SU-DHL-6 (cell line): Measurements from ENCODE around the gene IFITM5.
"Not testable (repeated sequence)": the region's sequence is repeated elsewhere in the genome, so short reads cannot be mapped to it uniquely, and the experiment has no call there.

Source experiments
- H2AFZ ChIP-seq: fragments of 200-600 bp; sonication (generic); 2 replicates; pipeline ENCODE4 v1.6.1; 2014; ENCODE audit warnings: low read depth, mild to moderate bottlenecking, moderate library complexity, mixed read lengths, antibody characterized with exemption, low read length; ENCODE audit not compliant: severe bottlenecking
- H3F3A ChIP-seq: fragments of 200-600 bp; shearing (Covaris generic); 2 replicates; pipeline ENCODE4 v1.6.0; 2016; ENCODE audit warnings: antibody characterized with exemption, mild to moderate bottlenecking; ENCODE audit not compliant: insufficient read depth
- H3K27ac ChIP-seq: fragments of 200-600 bp; sonication (generic); 2 replicates; pipeline ENCODE4 v1.5.1; 2016; ENCODE audit warnings: low read depth, mild to moderate bottlenecking, low read length, moderate library complexity, mixed read lengths
- H3K27me3 ChIP-seq: fragments of 200-600 bp; sonication (generic), shearing (Covaris generic); 2 replicates; pipeline ENCODE4 v1.6.0; 2014; ENCODE audit warnings: mild to moderate bottlenecking, low read length
- H3K36me3 ChIP-seq: fragments of 200-600 bp; sonication (generic); 2 replicates; pipeline ENCODE4 v1.6.1; 2014; ENCODE audit warnings: mild to moderate bottlenecking, low read length, mixed read lengths
- H3K4me2 ChIP-seq: fragments of 300-600, 200-600 bp; shearing (Covaris generic), sonication (generic); 2 replicates; pipeline ENCODE4 v1.6.0; 2014; ENCODE audit warnings: low read length, low read depth, mild to moderate bottlenecking; ENCODE audit not compliant: poor library complexity, severe bottlenecking
- H3K4me3 ChIP-seq: fragments of 200-600 bp; sonication (generic); 2 replicates; pipeline ENCODE4 v1.5.1; 2014; ENCODE audit warnings: antibody characterized with exemption, low read length, mild to moderate bottlenecking, mixed read lengths; ENCODE audit not compliant: insufficient read depth, poor library complexity, severe bottlenecking
- H3K79me2 ChIP-seq: fragments of 200-600 bp; sonication (generic); 2 replicates; pipeline ENCODE4 v1.6.1; 2014; ENCODE audit warnings: mild to moderate bottlenecking, low read length, moderate library complexity; ENCODE audit not compliant: insufficient read depth
- H3K9ac ChIP-seq: fragments of 200-600 bp; sonication (generic); 2 replicates; pipeline ENCODE4 v1.7.0; 2014; ENCODE audit warnings: mild to moderate bottlenecking, low read length
- H3K9me2 ChIP-seq: fragments of 200-600 bp; sonication (generic); replicated peaks from 2 replicates; pipeline ENCODE4 v1.6.1; 2014; ENCODE audit warnings: low read length; ENCODE audit not compliant: insufficient read depth
- H3K9me3 ChIP-seq: fragments of 200-600 bp; sonication (generic); 2 replicates; pipeline ENCODE4 v1.6.1; 2014; ENCODE audit warnings: low read length, mixed read lengths; ENCODE audit not compliant: insufficient read depth
- H4K20me1 ChIP-seq: fragments of 200-600 bp; sonication (generic); 2 replicates; pipeline ENCODE4 v1.6.1; 2014; ENCODE audit warnings: low read depth, mild to moderate bottlenecking, antibody characterized with exemption, low read length, moderate library complexity, mixed read lengths
- EZH2phosphoT487 ChIP-seq: fragments of 200-600 bp; sonication (generic), shearing (Covaris generic); conservative IDR thresholded peaks from 2 replicates; pipeline ENCODE4 v1.6.1; 2018; ENCODE audit warnings: mild to moderate bottlenecking, antibody characterized with exemption, low read length, moderate library complexity, mixed read lengths
- TF ChIP-seq, protein P1 (sequence below): fragments of 200-600 bp; sonication (generic); IDR thresholded peaks from one replicate; pipeline ENCODE4 v1.5.1; 2017; ENCODE audit warnings: antibody characterized with exemption, mild to moderate bottlenecking, low read length, moderate library complexity; ENCODE audit not compliant: insufficient read depth, poor library complexity, severe bottlenecking

Gene IFITM5

DNA sequence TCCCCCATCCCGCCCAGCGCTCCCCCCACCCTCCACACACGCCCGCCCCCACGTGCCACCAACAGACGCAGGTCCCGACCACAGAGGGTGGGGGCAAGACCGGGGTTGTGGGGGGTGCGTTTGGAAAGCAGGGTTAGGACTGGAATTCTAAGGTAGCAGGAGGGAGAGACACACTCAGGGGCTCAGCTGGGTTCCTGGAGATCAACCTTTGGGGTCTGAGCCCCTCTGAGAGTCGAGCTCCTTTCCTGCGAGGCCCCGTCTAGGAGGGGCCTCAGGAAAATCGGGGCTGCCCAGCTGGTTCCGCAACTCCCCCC lies 10.0 kb downstream of the IFITM5 start:
- Histone ChIP-seq H3K9me2 (no peaks in the 10 kb centered on the region), H3K9me3 (no peaks in the 10 kb centered on the region), H3K4me3 (peak overlapping the region; percentile 31), H3K36me3 (no peaks in the 10 kb centered on the region), H2AFZ (no peak overlapping the region), H3K9ac (peak overlapping the region; percentile 61; the same call in 1 of the 2 replicates), H4K20me1 (no peaks in the 10 kb centered on the region), H3K79me2 (no peaks in the 10 kb centered on the region), H3K27me3 (no peaks in the 10 kb centered on the region), H3K4me2 (peak overlapping the region; percentile 90), H3K27ac (no peak overlapping the region), H3F3A (no peaks in the 10 kb centered on the region)
- no peak for TF ChIP-seq EZH2phosphoT487
- TF ChIP-seq, protein P1, sequence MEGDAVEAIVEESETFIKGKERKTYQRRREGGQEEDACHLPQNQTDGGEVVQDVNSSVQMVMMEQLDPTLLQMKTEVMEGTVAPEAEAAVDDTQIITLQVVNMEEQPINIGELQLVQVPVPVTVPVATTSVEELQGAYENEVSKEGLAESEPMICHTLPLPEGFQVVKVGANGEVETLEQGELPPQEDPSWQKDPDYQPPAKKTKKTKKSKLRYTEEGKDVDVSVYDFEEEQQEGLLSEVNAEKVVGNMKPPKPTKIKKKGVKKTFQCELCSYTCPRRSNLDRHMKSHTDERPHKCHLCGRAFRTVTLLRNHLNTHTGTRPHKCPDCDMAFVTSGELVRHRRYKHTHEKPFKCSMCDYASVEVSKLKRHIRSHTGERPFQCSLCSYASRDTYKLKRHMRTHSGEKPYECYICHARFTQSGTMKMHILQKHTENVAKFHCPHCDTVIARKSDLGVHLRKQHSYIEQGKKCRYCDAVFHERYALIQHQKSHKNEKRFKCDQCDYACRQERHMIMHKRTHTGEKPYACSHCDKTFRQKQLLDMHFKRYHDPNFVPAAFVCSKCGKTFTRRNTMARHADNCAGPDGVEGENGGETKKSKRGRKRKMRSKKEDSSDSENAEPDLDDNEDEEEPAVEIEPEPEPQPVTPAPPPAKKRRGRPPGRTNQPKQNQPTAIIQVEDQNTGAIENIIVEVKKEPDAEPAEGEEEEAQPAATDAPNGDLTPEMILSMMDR, result no peak

DNA sequence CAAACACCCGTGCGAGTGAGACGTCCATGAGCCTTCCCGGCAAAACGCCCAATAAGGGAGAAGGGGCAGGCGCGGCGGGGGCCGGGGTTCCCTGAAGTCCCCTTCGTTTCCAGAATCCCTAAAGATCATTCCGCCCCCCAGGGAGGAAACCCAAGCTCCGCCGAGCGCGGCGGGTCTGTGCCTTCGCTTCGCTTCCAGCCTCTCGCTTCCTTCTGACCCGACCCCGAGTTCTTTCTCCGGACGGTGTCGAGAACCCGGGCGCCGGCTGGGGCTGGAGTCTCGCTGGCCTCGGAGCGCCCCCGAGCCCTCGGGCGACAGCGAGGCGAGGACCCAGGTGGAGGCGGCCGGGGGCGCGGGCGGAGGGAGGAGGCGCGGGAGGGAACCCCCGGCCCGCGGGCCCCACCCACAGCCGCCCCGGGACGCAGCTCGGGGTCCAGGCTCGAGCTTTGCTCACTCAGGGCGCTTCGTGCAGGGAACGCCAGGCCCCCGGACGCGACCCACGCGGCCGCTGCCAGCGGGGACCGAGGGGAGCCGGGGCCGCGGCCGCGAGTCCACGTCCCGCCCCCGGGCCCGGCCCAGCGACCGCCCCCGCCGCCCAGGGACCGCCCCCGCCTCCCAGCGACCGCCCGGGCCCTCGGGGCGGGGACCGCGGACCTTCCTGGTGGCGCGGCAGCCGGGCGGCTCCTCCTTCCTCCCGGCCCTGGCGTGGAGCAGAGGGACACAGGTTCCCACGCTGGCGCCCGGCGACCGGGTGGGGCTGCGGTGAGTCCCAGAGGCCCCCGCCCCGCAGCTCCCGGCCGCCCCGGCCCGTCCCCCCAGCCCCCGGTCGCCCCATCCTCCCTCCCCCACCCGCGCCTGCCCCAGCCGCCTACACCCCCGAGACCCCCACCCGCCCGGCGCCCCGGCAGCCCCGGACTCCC lies 10.6 kb downstream of the IFITM5 start, which contains the start of gene PGGHG:
Gene PGGHG, plus strand, starts transcription at position 649 of the 920 bp plus-strand sequence. CDS start 691 bp downstream, outside the sequence.
- no peaks in the 10 kb centered on the region for H3K79me2 ChIP-seq
- TF ChIP-seq, protein P1, result no peak
- TF ChIP-seq EZH2phosphoT487, result no peak
- peak within 1 kb of the TSS; percentile 90 for H3K4me2 ChIP-seq
- H3K9me2 ChIP-seq, result no peaks in the 10 kb centered on the region
- no peaks in the 10 kb centered on the region for H3K9me3 ChIP-seq
- H3K4me3 ChIP-seq, result peak within 1 kb of the TSS; percentile 78
- no peaks in the 10 kb centered on the region for H3F3A ChIP-seq
- H3K27me3 ChIP-seq, result no peaks in the 10 kb centered on the region
- peak within 1 kb of the TSS; percentile 61 for H3K9ac ChIP-seq
- H3K36me3 ChIP-seq, result no peaks in the 10 kb centered on the region
- H4K20me1 ChIP-seq, result no peaks in the 10 kb centered on the region
- H3K27ac ChIP-seq, result no peak within 1 kb of the TSS
- peak within 1 kb of the TSS; percentile 99 for H2AFZ ChIP-seq

DNA sequence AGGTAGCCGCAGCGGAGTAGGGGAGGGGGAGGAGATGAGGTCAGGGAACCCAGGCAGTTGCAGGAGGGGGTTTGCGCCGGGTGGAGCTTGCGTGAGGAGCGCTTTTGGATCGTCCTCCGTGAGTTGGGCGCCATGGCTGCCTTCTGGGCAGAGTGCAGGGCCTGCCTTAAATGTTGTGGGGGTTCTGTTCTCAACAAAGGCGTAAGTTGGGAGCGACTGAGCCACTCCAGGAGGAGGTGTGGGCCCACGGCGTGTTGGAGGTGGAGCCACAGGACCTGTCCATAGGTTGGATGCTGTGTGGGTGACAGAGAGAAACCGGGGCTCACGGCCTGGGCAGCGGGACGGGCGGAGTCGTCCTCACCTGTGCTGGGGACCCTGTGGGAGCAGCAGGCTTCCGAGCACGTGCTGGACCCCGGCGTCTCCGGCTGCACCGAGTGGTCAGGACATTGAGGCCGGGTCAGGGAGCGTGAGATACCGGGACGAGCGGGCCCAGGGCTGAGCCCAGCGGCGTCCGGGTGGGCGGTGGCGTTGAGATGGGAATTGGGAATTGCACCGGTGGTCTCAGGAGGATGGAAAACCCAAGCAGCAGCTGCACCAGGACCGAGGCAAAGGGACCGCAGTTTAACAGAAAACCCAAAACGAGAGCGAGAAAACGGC lies 11.4 kb downstream of the IFITM5 start:
- no peaks in the 10 kb centered on the region for H3K36me3 ChIP-seq
- H2AFZ ChIP-seq, result no peak overlapping the region
- H3K9me3 ChIP-seq, result no peaks in the 10 kb centered on the region
- no peaks in the 10 kb centered on the region for H3K27me3 ChIP-seq
- no peak overlapping the region for H3K27ac ChIP-seq
- H3K4me2 ChIP-seq, result peak overlapping the region; percentile 90
- no peaks in the 10 kb centered on the region for H4K20me1 ChIP-seq
- no peaks in the 10 kb centered on the region for H3K9me2 ChIP-seq
- H3K79me2 ChIP-seq, result no peaks in the 10 kb centered on the region
- peak overlapping the region; percentile 78 for H3K4me3 ChIP-seq
- TF ChIP-seq, protein P1, result no peak
- no peak for TF ChIP-seq EZH2phosphoT487
- no peaks in the 10 kb centered on the region for H3F3A ChIP-seq
- peak overlapping the region; percentile 61 for H3K9ac ChIP-seq

DNA sequence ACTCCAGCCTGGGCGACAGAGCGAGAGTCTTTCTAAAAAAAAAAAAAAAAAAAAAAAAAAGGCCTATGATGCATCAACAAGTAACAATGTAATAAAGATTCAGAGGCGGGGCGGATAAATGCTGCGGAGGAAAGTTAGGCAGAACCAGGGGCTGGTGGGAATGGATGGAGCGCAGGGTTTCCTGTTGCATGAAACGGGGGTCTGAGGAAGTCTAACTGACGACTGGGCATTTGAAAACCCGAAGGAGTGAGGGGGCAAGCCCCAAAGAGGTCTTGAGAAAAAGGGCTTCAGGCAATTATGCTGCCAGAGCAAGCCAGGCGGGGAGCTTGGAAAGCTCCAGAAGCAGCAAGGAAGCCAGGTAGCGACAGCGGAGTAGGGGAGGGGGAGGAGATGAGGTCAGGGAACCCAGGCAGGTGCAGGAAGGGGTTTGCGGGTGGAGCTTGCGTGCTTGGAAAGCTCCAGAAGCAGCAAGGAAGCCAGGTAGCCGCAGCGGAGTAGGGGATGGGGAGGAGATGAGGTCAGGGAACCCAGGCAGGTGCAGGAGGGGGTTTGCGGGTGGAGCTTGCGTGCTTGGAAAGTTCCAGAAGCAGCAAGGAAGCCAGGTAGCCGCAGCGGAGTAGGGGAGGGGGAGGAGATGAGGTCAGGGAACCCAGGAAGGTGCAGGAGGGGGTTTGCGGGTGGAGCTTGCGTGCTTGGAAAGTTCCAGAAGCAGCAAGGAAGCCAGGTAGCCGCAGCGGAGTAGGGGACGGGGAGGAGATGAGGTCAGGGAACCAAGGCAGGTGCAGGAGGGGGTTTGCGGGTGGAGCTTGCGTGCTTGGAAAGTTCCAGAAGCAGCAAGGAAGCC lies 12.1 kb downstream of the IFITM5 start:
- H4K20me1 ChIP-seq, H3K9me3 ChIP-seq, H3K36me3 ChIP-seq, H3K9ac ChIP-seq, H3F3A ChIP-seq, H3K4me2 ChIP-seq, H2AFZ ChIP-seq, H3K79me2 ChIP-seq, H3K9me2 ChIP-seq, H3K27ac ChIP-seq, H3K27me3 ChIP-seq, H3K4me3 ChIP-seq: not testable (repeated sequence)
